ENCODE data around the gene MVK. TPM values are rescaled to one million over a fixed set of nuclear protein-coding genes. Genes with fewer than 3 reads are reported as not detected.

MVK gene
- total RNA-seq, 2 experiments from 2014 or later = 20.3 to 21.8 TPM

- ChIA-PET CTCF (no interaction called here), POLR2A (no interaction called here)
- Mint-ChIP-seq H3K4me3 (no peak overlapping the region), H3K4me1 (peaks cover 26% of the 10 kb centered on the region), H3K27ac (no peak overlapping the region), H3K27me3 (no peaks in the 10 kb centered on the region), H3K36me3 (ENCODE audit: low read depth) (peaks cover 21% of the 10 kb centered on the region), H3K9me3 (no peaks in the 10 kb centered on the region)
- no peak for DNase-seq
Measured at GRCh38 chr12:109577311-109577710, 3.7 kb downstream of the MVK start.

GRCh38 chr12:109578330-109578927 is 4.8 kb downstream of the MVK start:
- DNase-seq = no peak
- ChIA-PET POLR2A (no interaction called here), CTCF (interaction anchor here (1.4 kb wide), 1 partner anchor 9 kb away, joined by 3 read pairs; no protein-coding TSS in a partner anchor)
- Mint-ChIP-seq H3K27me3 (no peaks in the 10 kb centered on the region), H3K27ac (no peak overlapping the region), H3K36me3 (ENCODE audit: low read depth) (peaks cover 21% of the 10 kb centered on the region), H3K4me3 (no peak overlapping the region), H3K9me3 (no peaks in the 10 kb centered on the region), H3K4me1 (peaks cover 17% of the 10 kb centered on the region)

- no peaks in the 10 kb centered on the region for H3K9me3 Mint-ChIP-seq
- no peak overlapping the region for H3K4me3 Mint-ChIP-seq
- CTCF ChIA-PET = no interaction called here
- peaks cover 21% of the 10 kb centered on the region for H3K36me3 Mint-ChIP-seq (ENCODE audit: low read depth)
- POLR2A ChIA-PET = no interaction called here
- no peak for DNase-seq
- H3K27ac Mint-ChIP-seq = no peak overlapping the region
- peaks cover 8% of the 10 kb centered on the region for H3K4me1 Mint-ChIP-seq
- H3K27me3 Mint-ChIP-seq = no peaks in the 10 kb centered on the region
Measured at GRCh38 chr12:109579639-109580038, 6.0 kb downstream of the MVK start.

- no peaks in the 10 kb centered on the region for H3K27me3 Mint-ChIP-seq
- no peaks in the 10 kb centered on the region for H3K9me3 Mint-ChIP-seq
- ChIA-PET CTCF (no interaction called here), POLR2A (no interaction called here)
- H3K4me1 Mint-ChIP-seq = peaks cover 3% of the 10 kb centered on the region
- DNase-seq = no peak
- H3K4me3 Mint-ChIP-seq = no peak overlapping the region
- H3K36me3 Mint-ChIP-seq (ENCODE audit: low read depth) = peaks cover 21% of the 10 kb centered on the region
- no peak overlapping the region for H3K27ac Mint-ChIP-seq
Measured at GRCh38 chr12:109580272-109580671, 6.7 kb downstream of the MVK start.

GRCh38 chr12:109580684-109581333 is 7.2 kb downstream of the MVK start:
- DNase-seq = no peak
- peaks cover 21% of the 10 kb centered on the region for H3K36me3 Mint-ChIP-seq (ENCODE audit: low read depth)
- no peak overlapping the region for H3K27ac Mint-ChIP-seq
- H3K4me3 Mint-ChIP-seq = no peak overlapping the region
- ChIA-PET CTCF (no interaction called here), POLR2A (no interaction called here)
- no peaks in the 10 kb centered on the region for H3K9me3 Mint-ChIP-seq
- H3K27me3 Mint-ChIP-seq = no peaks in the 10 kb centered on the region
- no peaks in the 10 kb centered on the region for H3K4me1 Mint-ChIP-seq

- Mint-ChIP-seq H3K4me1 (no peaks in the 10 kb centered on the region), H3K27me3 (no peaks in the 10 kb centered on the region), H3K9me3 (no peaks in the 10 kb centered on the region), H3K27ac (no peak overlapping the region), H3K4me3 (no peak overlapping the region), H3K36me3 (ENCODE audit: low read depth) (peaks cover 19% of the 10 kb centered on the region)
- DNase-seq = no peak
- ChIA-PET POLR2A (no interaction called here), CTCF (no interaction called here)
Measured at GRCh38 chr12:109581334-109581691, 7.7 kb downstream of the MVK start.

- H3K9me3 Mint-ChIP-seq = no peaks in the 10 kb centered on the region
- DNase-seq = no peak
- ChIA-PET CTCF (interaction anchor here (1.2 kb wide), 1 partner anchor 8 kb away, joined by 4 read pairs; the partner anchor contains the start of genes MMAB and MVK), POLR2A (no interaction called here)
- H3K27ac Mint-ChIP-seq = no peak overlapping the region
- no peaks in the 10 kb centered on the region for H3K27me3 Mint-ChIP-seq
- H3K36me3 Mint-ChIP-seq (ENCODE audit: low read depth) = peaks cover 18% of the 10 kb centered on the region
- no peak overlapping the region for H3K4me3 Mint-ChIP-seq
- H3K4me1 Mint-ChIP-seq = no peaks in the 10 kb centered on the region
Measured at GRCh38 chr12:109581856-109582255, 8.3 kb downstream of the MVK start.

- H3K9me3 Mint-ChIP-seq = no peaks in the 10 kb centered on the region
- H3K27me3 Mint-ChIP-seq = no peaks in the 10 kb centered on the region
- peaks cover 16% of the 10 kb centered on the region for H3K36me3 Mint-ChIP-seq (ENCODE audit: low read depth)
- no peak overlapping the region for H3K4me3 Mint-ChIP-seq
- H3K27ac Mint-ChIP-seq = no peak overlapping the region
- ChIA-PET POLR2A (no interaction called here), CTCF (interaction anchor here (1.2 kb wide), 1 partner anchor 9 kb away, joined by 4 read pairs; the partner anchor contains the start of genes MMAB and MVK)
- H3K4me1 Mint-ChIP-seq = no peaks in the 10 kb centered on the region
- no peak for DNase-seq
Measured at GRCh38 chr12:109582636-109583035, 9.0 kb downstream of the MVK start.

GRCh38 chr12:109583733-109584132 is 10.1 kb downstream of the MVK start:
- POLR2A ChIA-PET = no interaction called here
- peaks cover 19% of the 10 kb centered on the region for H3K36me3 Mint-ChIP-seq (ENCODE audit: low read depth)
- H3K9me3 Mint-ChIP-seq = no peaks in the 10 kb centered on the region
- H3K27ac Mint-ChIP-seq = no peak overlapping the region
- H3K27me3 Mint-ChIP-seq = no peaks in the 10 kb centered on the region
- H3K4me3 Mint-ChIP-seq = no peak overlapping the region
- CTCF ChIA-PET = no interaction called here
- DNase-seq = no peak
- H3K4me1 Mint-ChIP-seq = no peaks in the 10 kb centered on the region

- Mint-ChIP-seq H3K4me3 (no peak overlapping the region), H3K36me3 (ENCODE audit: low read depth) (peaks cover 12% of the 10 kb centered on the region), H3K27me3 (no peaks in the 10 kb centered on the region), H3K27ac (no peak overlapping the region), H3K4me1 (no peaks in the 10 kb centered on the region), H3K9me3 (no peaks in the 10 kb centered on the region)
- no peak for DNase-seq
- CTCF ChIA-PET = interaction anchor here (0.9 to 5.6 kb wide), 3 partner anchors 8 to 12 kb away, joined by 3 to 24 read pairs (median 4); partner anchors contain the start of gene MVK
- POLR2A ChIA-PET = no interaction called here
Measured at GRCh38 chr12:109586385-109587296, 13.0 kb downstream of the MVK start.

GRCh38 chr12:109587921-109588320 is 14.3 kb downstream of the MVK start:
- CTCF ChIA-PET = interaction anchor here (1.6 to 5.6 kb wide), 2 partner anchors 10 kb away, joined by 3 to 24 read pairs; no protein-coding TSS in a partner anchor
- Mint-ChIP-seq H3K9me3 (no peaks in the 10 kb centered on the region), H3K36me3 (ENCODE audit: low read depth) (peaks cover 13% of the 10 kb centered on the region), H3K27me3 (peaks cover 2% of the 10 kb centered on the region), H3K4me3 (no peak overlapping the region), H3K27ac (no peak overlapping the region), H3K4me1 (no peaks in the 10 kb centered on the region)
- no peak for DNase-seq
- POLR2A ChIA-PET = no interaction called here

GRCh38 chr12:109588461-109589239 is 15.1 kb downstream of the MVK start:
- H3K4me3 Mint-ChIP-seq = no peak overlapping the region

More at GRCh38 chr12:109588461-109589239, 15.1 kb downstream of the MVK start:
- no peaks in the 10 kb centered on the region for H3K4me1 Mint-ChIP-seq
- H3K36me3 Mint-ChIP-seq (ENCODE audit: low read depth) = peaks cover 15% of the 10 kb centered on the region
- H3K27me3 Mint-ChIP-seq = peaks cover 2% of the 10 kb centered on the region
- ChIA-PET POLR2A (no interaction called here), CTCF (interaction anchor here (1.6 to 5.6 kb wide), 2 partner anchors 9 to 10 kb away, joined by 3 to 24 read pairs; no protein-coding TSS in a partner anchor)
- no peaks in the 10 kb centered on the region for H3K9me3 Mint-ChIP-seq
- DNase-seq = no peak
- H3K27ac Mint-ChIP-seq = peak overlapping the region; percentile 41
